ENCODE measurements around the gene LIMK1.

- TF ChIP-seq POLR2A (IDR thresholded peaks at IDR 0.05; ENCODE audit: low read length): no peak
- TF ChIP-seq GATA1 (IDR thresholded peaks at IDR 0.05; ENCODE audit: low read depth, low read length): no peak
These were observed 20.0 kb upstream of the LIMK1 start for GRCh38 chr7:74063646-74064045.
